Endothelial cell of hepatic sinusoid (primary cell): ENCODE results near the gene PIK3R3.

Source experiments
- in situ Hi-C: cut with HindIII; loops from 2 replicates; pipeline ENCODE4 v1.10.0; 2017; ENCODE audit warnings: low sequenced_read_pairs

The PIK3R3 gene

GRCh38 chr1:46001081-46001785 is 131.2 kb downstream of the PIK3R3 start:
- in situ Hi-C loops, result no loop called here

- in situ Hi-C loops, result loop anchor here (10.0 kb wide), 2 partner anchors 65 to 125 kb away; no protein-coding TSS in a partner anchor
Observed at GRCh38 chr1:45999507-45999906, 132.9 kb downstream of the PIK3R3 start.

GRCh38 chr1:45998020-45998617 is 134.3 kb downstream of the PIK3R3 start:
- in situ Hi-C loops, result loop anchor here (10.0 kb wide), 2 partner anchors 63 to 123 kb away; no protein-coding TSS in a partner anchor

- in situ Hi-C loops, result loop anchor here (10.0 kb wide), 2 partner anchors 60 to 120 kb away; no protein-coding TSS in a partner anchor
Observed at GRCh38 chr1:45995298-45995697, 137.1 kb downstream of the PIK3R3 start.

- in situ Hi-C loops, result loop anchor here (10.0 kb wide), 2 partner anchors 60 to 120 kb away; no protein-coding TSS in a partner anchor
Observed at GRCh38 chr1:45994423-45994822, 138.0 kb downstream of the PIK3R3 start.
